C4-2B (cell line): ENCODE measurements around the gene FFAR3.

Experiments
- H3K27ac ChIP-seq: fragments of 450-650 bp; 2 replicates; pipeline ENCODE4 v1.5.1; 2017
- ZFX ChIP-seq: fragments of 450-650 bp; IDR thresholded peaks from 2 replicates; pipeline ENCODE4 v1.6.1; 2017
- TF ChIP-seq, protein P1 (sequence below): fragments of 450-650 bp; conservative IDR thresholded peaks from 2 replicates; pipeline ENCODE4 v1.5.1; 2017; ENCODE audit warnings: mild to moderate bottlenecking

FFAR3 gene

GRCh38 chr19:35403116-35403760 lies 45.0 kb downstream of the FFAR3 start:
- TF ChIP-seq, protein P1, sequence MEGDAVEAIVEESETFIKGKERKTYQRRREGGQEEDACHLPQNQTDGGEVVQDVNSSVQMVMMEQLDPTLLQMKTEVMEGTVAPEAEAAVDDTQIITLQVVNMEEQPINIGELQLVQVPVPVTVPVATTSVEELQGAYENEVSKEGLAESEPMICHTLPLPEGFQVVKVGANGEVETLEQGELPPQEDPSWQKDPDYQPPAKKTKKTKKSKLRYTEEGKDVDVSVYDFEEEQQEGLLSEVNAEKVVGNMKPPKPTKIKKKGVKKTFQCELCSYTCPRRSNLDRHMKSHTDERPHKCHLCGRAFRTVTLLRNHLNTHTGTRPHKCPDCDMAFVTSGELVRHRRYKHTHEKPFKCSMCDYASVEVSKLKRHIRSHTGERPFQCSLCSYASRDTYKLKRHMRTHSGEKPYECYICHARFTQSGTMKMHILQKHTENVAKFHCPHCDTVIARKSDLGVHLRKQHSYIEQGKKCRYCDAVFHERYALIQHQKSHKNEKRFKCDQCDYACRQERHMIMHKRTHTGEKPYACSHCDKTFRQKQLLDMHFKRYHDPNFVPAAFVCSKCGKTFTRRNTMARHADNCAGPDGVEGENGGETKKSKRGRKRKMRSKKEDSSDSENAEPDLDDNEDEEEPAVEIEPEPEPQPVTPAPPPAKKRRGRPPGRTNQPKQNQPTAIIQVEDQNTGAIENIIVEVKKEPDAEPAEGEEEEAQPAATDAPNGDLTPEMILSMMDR = no peak
- TF ChIP-seq ZFX = no peak

GRCh38 chr19:35404879-35405622 lies 46.8 kb downstream of the FFAR3 start:
- no peak for TF ChIP-seq ZFX
- TF ChIP-seq, protein P1 = no peak
- H3K27ac ChIP-seq = no peak overlapping the region

More at GRCh38 chr19:35403116-35403760, 45.0 kb downstream of the FFAR3 start:
- H3K27ac ChIP-seq = no peak overlapping the region

DNA sequence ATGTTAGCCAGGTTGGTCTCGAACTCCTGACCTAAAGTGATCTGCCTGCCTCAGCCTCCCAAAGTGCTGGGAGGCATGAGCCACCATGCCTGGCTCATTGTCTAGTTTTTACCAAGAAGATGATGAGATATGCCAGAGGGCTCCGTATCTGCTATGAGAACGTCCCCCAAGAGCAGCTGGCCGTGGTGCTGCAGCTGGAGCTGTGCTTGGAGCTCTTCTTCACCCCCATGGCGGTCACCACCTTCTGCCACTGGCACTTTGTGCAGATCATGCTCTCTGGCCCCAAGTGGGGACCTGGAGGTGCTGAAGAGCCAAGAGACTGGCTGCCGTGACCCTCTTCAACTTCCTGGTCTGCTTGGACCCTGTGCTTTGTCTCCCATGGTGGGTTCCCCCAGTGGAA lies 49.4 kb downstream of the FFAR3 start:
- TF ChIP-seq ZFX = no peak
- TF ChIP-seq, protein P1 = no peak
- no peak overlapping the region for H3K27ac ChIP-seq

DNA sequence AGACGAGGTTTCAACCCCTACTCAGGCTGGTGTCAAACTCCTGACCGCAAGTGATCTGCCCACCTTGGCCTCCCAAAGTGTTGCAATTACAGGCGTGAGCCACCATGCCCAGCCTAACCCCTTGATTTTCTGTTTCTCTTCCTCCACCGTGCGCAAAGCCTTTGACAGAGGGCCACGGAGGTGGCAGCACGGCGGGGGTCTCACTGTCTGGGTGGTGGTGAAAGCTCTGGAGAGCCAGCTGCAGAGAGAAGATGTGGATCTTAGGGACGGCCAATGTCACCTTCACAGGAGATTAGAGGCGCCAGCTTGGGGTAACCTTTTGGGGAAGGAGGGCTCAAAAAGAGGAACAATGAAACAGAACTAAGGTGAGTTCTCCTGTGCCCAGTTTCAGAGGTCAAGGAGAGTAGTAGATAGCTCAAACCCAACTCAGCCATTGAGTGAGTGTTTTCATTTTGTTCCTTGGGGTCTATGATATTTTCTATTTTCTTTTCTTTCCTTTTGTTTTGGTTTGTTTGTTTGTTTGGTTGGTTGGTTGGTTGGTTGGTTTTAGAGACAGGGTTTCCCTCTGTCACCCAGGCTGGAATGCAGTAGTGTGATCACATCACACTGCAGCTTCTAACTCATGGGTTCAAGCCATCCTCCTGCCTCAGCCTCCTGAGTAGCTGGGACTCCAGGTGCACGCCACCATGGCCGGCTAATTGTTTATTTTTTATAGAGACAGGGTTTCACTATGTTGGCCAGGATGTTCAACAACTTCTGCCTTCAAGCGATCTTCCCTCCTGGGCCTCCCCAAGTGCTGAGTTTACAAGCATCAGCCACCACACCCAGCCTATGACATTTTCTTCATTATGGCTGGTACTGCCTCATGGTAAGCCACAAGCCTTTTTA lies 50.3 kb downstream of the FFAR3 start:
- TF ChIP-seq ZFX = no peak
- TF ChIP-seq, protein P1 = no peak
- H3K27ac ChIP-seq = no peak overlapping the region

- TF ChIP-seq ZFX = no peak
- TF ChIP-seq, protein P1 = no peak
- no peak overlapping the region for H3K27ac ChIP-seq
Measured at GRCh38 chr19:35409191-35409590, 50.9 kb downstream of the FFAR3 start.
